NCI-H226 (cell line): ENCODE measurements around the gene STIM1.
A peak's percentile ranks its signal among the peaks of the same experiment; 100 is the strongest.
"Not testable (repeated sequence)": the region's sequence is repeated elsewhere in the genome, so short reads cannot be mapped to it uniquely, and the experiment has no call there.

Source experiments
- DNase-seq: peaks from one replicate; pipeline ENCODE4 v3.0.0-alpha.2; 2015

Gene STIM1

DNA sequence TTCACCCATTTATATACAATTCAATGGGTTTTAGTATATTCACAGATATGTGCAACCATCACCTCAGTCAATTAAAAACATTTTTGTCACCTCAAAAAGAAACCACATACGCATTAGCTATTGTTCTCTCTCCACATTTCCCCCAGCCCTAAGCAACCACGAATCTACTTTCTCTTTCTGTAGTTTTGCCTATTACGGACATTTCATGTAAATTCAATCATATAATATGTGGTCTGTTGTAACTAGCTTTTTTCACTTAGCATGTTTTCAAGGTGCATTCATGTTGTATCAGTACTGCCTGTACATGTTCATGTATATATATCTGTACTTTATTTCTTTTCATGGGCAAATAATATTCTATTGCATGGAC is 134.4 kb downstream of the STIM1 start:
- no peak for DNase-seq

DNA sequence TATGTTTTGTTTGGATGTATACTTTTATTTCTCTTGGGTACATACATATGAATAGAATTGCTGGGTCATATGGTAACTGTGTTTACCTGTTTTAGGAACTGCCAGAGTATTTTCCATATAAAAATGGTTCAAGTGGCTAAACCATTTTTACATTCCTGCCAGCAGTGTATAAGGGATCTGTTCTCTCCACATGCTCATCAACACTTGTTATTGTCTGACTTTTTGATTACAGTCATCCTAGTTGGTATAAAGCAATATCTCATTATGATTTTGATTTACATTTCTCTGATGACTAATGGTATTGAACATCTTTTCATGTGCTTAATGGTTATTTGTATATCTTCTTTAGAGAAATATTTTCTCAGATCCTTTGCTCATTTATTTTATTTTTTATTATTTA is 134.9 kb downstream of the STIM1 start:
- DNase-seq, result no peak

DNA sequence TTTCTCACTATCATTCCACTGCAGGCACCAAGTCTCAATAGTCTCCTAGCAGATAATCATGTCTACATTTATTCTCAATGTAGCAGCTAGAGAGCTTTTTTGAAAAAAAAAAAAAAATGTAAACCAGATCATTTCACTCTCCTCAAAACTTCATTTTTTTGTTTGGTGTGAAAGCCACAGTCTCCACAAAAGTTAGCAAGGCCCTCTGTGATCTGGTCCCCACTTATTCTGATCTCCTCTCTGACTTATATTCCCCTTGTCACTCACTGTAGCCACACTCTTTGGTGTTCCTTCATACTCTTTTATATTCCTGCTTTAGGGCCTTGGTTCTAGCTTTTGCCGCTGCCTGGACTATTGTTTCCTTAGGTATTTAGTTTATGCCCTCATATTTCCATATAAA is 137.5 kb downstream of the STIM1 start:
- no peak for DNase-seq

DNA sequence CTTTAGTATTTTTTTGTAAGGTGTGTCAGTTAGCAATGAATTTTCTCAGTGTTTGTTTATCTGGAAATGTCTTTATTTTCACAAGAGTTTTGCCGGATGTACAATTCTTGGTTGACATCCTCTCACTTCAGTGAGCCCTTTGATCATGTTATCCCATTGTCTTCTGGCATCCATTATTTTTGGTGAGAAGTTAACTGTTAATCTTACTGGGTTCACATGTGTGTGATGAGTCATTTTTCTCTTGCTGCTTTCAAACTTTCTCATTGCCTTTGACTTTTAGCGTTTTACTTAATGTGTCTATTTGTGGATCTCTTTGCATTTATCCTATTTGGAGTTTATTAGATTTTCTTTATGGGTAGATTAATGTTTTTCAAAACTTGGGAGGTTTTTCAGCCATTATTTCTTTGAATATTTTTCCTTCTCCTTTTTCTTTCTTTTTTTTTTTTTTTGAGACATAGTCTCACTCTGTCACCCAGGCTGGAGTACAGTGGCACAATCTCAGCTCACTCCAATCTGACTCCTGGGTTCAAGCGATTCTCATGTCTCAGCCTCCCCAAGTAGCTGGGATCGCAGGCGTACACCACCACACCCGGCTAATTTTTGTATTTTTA is 138.7 kb downstream of the STIM1 start:
- DNase-seq, result peak; percentile 29

DNA sequence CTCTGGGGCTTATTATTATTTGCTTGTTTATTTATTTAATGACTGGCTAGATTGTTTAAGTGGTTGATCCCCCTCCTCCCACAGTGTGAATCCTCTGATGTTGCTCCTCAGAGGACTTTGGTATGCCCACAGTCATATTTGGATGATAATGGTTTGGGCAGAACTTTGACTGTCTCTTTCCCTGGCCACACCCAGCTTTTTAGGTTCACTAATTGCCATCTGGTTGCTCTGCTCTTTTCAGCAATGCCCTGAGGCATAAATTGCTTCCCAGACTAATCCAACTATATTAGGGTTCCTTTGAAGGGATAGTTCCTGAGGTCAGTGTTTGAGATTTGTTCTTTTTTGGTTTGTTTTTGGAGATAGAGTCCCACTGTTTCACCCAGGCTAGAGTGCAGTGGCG is 139.8 kb downstream of the STIM1 start:
- no peak for DNase-seq

DNA sequence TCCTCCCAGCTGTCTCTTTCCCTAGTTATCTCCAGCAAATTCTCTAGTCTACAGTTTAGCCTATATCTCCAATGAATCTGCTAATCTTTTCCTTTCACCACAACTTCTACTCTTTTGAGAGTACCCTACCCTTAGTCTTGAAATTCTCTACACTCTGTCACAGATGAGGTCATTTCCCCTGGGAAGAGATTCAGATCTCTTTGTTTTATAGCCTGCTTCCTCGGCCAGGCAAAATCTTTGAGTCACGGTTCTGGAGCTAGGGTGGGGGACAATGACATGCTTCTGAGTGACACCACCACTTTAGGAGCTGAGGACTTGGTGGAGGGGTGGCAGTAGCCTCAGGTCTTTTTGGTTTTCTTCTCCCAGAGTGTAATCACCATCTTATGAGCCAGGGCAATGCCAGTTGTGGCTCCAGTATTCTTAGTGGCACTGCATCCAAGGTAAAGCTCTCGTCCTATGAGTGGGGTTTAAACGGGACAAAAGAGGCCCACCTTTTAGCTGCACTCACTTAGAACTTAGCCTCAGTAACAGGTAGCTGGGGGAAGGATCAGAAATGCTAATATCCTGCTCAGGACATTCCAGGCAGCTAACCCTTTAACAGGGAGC is 140.6 kb downstream of the STIM1 start:
- DNase-seq, result no peak

DNA sequence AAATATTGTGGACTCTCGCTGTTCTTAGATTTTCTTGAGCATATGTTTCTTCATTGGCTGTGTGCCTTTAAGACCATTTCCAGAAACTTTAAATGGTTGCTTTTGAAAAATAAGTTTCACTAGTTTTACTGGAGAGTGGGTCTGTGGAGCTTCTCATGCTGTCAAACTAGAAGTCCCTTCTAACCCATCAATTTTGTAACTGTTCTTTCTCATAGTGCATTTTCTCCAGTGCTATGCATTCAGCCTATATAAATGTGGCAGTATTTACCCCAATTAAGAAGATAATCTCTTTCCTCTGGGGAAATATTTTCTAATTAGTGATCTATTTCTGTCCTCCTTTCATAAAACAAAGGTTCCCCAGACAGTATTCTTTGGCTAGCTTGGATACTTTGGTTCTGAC is 141.2 kb downstream of the STIM1 start:
- DNase-seq, result no peak

DNA sequence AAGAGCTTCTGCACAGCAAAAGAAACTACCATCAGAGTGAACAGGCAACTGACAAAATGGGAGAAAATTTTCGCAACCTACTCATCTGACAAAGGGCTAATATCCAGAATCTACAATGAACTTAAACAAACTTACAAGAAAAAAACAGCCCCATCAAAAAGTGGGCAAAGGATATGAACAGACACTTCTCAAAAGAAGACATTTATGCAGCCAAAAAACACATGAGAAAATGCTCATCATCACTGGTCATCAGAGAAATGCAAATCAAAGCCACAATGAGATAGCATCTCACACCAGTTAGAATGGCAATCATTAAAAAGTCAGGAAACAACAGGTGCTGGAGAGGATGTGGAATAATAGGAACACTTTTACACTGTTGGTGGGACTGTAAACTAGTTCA is 149.3 kb downstream of the STIM1 start:
- DNase-seq, result not testable (repeated sequence)

DNA sequence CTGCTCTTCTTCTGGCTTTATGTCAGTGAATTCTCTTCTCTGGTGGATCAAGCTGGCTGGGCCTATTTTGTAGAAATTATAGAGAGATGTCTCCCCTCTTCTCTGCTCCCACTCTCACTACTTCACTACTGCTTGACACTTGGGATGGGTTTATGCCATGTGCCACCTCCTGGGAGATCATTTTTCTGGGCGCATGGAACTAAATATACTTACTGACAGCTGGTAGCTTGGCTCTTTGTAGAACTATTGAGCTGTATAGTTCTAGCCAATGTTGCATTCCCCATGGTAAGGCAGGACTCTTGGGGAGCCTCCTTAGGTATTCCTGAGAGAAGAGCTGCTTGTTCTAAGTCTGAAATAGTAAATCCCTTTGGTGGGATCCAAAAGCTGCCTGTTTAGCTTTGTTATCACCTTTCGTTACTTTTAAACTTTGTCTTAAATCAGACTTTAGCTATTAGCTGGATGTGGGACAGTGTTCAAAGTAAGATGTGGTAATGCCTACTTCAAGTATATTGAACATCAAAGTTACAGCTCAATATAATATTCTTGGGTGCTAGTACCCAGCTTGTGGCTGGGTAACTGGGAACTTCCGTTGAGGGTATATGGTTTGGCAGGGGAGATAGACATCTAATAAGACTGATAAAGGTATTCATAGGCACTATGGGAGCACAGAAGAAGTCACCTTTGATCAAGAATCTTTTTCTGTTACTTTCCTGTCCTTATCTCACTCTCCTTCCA is 151.6 kb downstream of the STIM1 start:
- no peak for DNase-seq

DNA sequence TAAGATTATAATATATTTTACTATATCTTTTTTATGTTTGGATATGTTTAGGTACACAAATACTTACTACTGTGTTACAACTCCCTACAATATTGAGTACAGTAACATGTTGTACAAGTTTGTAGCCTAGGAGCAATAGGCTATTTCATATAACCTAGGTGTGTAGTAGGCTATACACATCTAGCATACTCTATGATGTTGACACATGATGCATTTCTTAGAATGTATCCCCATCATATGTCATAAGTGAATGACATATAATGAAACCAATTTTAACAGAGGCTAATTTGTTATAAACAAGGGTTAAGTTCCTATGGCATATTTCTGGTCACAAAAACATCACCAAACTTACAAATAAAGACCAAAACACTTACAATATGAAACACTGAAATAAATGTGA is 152.7 kb downstream of the STIM1 start:
- DNase-seq, result no peak

DNA sequence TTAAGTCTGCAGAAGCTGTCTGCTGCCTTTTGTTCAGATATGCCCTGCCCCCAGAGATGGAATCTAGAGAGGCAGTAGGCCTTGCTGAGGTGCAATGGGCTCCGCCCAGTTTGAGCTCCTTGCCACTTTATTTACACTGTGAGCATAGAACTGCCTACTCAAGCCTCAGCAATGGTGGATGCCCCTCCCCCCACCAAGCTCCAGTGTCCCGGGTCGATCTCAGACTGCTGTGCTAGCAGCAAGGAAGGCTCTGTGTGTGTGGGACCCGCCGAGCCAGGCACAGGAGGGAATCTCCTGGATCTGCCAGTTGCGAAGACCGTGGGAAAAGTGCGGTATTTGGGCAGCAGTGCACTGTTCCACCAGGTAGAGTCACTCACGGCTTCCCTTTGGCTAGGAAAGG is 161.1 kb downstream of the STIM1 start:
- not testable (repeated sequence) for DNase-seq

DNA sequence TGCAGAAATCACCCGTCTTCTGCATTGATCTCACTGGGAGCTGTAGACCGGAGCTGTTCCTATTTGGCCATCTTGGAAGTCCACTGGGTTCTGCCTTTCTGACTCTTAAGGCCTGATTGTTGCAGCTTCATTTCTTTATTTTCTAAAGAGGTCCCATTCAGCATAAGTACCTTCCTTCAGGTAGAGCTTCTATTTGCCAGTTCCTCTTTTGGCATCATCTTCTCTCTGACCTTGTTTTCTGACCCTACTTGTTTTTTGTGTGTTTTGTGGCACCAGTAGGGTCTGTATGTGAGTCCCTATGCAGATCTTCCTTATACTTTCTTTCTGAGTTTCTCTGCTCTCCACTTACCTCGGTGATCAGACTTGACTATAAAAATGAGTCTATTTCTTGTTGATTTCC is 161.7 kb downstream of the STIM1 start:
- no peak for DNase-seq

DNA sequence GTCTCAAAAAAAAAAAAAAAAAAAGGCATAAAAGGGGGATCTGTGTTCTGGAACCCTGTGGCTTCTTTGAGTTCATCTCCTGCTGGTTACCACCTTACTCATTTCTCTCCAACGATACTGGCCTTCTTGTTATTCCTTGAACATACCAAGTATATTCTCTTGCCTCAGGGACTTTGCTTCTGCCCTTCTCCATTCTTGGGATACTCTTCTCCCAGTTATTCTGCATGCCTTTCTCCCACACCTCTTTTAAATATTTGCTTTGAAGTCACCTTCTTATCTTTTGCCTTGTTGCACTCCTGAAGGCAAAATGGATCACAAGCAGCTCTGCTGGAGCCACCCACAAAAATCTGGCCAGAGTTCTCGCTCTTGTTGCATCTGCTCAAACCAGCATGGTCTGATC is 163.2 kb downstream of the STIM1 start:
- DNase-seq, result peak; percentile 87

DNA sequence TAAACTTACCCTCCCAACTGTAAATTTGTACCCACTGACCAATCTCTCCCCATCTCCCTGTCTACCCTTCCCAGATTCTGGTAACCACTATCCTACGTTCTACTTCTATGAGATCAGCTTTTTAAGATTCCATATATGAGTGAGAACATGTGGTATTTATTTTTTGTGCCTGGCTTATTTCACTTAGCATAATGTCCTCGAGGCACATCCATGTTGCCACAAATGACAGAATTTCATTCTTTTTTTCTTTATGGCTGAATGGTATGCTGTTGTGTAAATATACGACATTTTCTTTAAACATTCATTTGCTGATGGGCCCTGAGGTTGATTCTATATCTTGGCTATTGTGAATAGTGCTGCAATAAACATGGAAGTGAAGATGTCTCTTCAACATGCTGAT is 164.4 kb downstream of the STIM1 start:
- DNase-seq, result no peak

DNA sequence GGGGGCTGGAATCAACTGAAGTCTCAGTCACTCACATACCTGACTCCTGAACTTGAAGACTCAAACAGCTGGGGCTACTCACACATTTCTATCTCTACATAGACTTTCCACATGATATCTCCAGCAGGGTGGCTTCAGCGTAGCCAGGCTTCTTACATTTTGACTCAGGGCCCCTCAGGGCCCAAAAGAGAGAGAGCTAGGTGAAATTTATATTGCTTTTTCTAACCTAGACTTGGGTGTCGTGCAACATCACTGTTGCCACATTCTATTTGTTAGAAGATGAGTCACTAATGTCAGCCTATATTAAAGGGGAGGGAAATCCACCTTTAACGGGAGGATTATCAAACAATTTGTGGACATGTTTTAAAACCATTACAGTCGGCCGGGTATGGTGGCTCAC is 167.2 kb downstream of the STIM1 start:
- no peak for DNase-seq

DNA sequence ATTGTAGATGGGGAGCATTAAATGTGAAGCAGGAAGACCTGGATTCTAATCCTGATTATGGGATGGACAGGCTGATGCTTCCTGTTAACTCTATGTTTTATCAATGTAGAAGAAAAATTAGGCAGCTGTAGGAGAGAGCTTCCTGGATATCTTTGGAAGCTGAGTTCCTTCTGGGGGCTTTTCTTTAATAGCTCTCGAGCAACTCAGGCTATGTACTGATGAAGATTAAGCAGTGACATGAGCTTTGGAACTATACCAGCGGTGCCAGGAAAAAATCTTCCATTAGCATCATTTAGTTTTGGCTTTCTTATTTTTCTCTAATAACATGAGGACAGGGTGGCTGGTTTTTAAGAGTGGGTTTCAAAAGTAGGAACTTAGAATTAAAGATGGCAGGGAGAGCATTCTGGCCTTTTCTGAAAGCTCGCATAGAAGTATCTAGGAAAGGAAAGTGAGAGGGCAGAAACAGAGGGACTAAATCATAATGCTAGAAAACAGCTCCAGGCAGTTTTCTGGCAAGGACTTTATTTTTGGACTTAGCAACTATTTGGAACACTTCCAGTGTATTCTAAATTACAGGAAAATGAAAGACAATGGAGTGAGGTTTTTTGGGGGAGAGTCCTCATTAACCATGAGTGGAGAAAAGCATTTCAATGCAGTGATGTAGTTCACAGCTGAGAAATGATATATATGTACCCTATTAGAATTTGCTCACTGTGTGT is 169.9 kb downstream of the STIM1 start:
- peak; percentile 69 for DNase-seq

DNA sequence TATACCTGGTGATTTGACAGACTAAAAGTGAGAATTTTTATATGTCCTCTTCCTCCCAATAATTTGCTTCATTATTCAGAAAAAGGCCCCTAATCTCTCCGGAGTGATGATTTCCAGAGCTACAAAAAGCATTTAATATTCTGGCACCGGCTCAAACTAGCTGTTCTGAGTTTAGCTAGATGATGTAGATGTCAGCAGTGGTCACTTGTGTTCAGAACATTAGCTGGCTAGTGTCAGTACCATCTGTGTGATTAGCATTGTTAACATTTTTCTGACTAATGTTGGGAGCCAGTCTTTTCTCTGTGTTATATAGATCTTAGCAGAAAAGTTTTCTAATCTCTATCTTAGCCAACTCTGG is 170.5 kb downstream of the STIM1 start:
- peak; percentile 6 for DNase-seq

DNA sequence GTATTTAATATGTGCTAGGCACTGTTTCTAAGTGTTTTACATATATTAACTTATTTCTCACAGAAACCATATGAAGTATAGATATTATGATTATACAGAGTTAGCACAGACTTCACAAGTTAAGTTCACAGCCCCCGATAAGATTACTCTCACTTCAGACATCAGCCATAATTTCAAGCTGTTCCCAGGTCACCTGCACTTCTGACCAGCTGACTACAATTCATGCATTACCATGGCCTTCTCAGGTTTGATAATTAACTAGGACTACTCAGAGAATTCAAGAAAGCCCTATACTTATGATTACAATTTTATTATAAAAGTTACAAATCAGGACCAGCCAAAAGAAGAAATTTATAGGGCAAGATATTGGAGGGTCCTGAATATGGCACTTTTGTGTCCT is 170.9 kb downstream of the STIM1 start:
- DNase-seq, result no peak

DNA sequence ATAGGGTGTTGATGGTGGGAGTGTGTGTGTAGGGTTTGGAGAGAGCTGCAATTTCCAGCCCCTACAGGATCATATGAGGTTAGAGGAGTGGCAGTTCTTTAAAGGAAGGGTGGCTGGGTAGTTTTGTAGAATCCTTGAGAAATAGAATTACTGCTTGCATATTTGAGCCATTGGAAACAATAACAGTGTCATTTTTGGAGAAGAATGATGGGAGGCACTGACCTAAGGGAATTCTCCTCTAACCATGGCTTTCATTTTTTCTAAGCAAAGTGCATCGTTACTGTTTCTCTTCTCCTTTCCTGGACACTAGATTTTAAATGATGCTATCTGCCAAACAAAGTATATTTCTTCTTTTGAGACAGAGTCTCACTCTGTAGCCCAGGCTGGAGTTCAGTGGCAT is 172.3 kb downstream of the STIM1 start:
- DNase-seq, result no peak

DNA sequence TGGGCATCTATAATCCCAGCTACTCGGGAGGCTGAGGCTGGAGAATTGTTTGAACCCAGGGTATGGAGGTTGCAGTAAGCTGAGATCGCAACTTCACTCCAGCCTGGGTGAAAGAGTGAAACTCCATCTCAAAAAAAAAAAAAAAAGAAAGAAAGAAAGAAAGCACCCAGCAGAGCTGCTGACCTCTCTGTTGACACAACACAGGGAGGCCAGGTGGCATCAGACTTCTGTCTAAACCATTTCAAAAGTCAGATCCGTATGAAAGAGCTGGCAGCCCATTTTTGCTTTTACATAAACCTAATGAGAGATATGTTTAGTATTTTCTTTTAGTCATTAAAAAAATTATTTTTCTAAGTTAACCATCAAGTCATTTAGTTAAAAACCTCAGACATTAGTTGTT is 174.7 kb downstream of the STIM1 start:
- no peak for DNase-seq

DNA sequence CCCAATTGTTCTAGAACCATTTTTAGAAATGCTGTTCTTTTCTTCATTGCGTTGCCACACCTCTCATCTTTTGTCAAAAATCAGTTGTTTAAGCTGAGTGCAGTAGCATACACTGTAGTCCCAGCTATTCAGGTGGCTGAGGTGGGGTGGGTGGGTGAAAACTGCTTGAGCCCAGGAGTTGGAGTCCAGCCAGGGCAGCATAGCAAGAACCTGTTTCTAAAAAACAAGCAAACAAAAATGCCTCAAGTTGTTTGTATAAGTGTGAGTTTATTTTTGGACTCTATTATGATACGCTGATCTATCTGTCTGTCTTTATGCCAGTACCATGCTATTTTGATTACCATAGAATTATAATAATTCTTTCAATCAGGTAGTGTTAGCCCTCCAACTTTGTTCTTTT is 176.6 kb downstream of the STIM1 start:
- no peak for DNase-seq

DNA sequence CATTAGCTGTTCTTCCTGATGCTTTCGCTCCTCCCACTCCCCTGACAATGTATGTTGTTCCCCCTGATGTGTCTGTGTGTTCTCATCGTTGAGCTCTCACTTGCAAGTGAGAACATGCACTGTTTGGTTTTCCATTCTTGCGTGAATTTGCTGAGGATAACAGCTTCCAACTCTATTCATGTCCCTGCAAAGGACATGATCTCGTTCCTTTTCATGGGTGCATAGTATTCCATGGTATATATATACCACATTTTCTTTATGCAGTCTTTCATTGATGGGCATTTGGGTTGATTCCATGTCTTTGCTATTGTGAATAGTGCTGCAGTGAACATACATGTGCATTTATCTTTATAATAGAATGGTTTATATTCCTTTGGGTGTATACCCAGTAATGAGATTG is 180.5 kb downstream of the STIM1 start:
- no peak for DNase-seq

DNA sequence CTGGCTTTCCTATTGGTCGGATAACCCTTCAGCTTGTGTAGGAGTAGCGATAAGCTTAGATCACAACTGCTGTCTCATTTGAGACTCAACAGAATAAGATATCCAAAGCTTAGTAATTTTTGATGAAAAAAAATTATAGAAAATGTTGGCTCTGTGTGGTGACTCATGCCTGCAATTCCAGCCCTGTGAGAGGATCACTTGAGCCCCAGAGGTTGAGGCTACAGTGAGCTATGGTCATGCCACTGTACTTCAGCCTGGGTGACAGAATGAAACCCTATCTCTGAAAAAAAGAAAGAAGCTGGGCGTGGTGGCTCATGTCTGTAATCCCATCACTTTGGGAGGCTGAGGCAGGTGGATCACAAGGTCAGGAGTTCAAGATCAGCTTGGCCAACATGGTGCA is 183.5 kb downstream of the STIM1 start:
- DNase-seq, result peak; percentile 16

DNA sequence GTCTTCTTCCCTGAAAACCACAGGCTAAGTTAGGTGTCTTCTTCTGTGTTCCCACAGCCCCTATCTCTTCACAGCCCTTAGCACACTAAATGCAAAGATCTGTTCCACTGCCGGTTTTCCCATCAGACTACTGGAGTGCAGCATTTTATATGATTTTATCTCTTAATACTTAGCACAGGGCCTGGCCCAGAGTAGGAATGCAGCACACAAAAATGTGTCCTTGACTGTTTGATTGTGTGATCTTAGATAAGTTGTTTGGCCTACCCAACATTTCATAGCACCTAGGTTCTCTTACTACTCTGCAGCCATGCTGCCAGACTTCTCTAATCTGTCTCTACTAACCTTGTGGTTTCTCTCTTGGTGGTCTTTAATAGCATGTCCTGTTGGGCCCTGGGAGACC is 185.0 kb downstream of the STIM1 start:
- DNase-seq, result no peak
